ENCODE measurements around the gene FLG2. TPM values are rescaled to one million over a fixed set of nuclear protein-coding genes. Genes with fewer than 3 reads are reported as not detected.

Gene FLG2
- total RNA-seq = not detected in 2 replicates
- not detected in 2 replicates for polyA plus RNA-seq
- polyA plus RNA-seq (2012) = not detected in 2 replicates
- not detected in 2 replicates for polyA minus RNA-seq (ENCODE audit: low replicate concordance)

GRCh38 chr1:152359906-152360305, at the start of gene FLG2:
FLG2 (minus strand) TSS chr1:152360006; CDS start chr1:152358884, 1,122 bp downstream.
- TF ChIP-seq CTCF (conservative IDR thresholded peaks at IDR 0.05 in 1 of 2, IDR thresholded peaks at IDR 0.05 in 1 of 2; ENCODE audit: low read depth in 1 of 2, low read length in 2 of 2) (no peak), EZH2 (IDR thresholded peaks at IDR 0.05; ENCODE audit: low read length, missing control alignments) (no peak)
- Histone ChIP-seq H3K36me3 (ENCODE audit: control insufficient read depth, insufficient read depth, low read length) (no peaks in the 10 kb centered on the region), H3K4me3 (replicated peaks in 1 of 4; ENCODE audit: control extremely low read depth in 1 of 4, insufficient read depth in 1 of 4, low read depth in 3 of 4, low read length in 4 of 4) (no peak within 1 kb of the TSS), H3K4me2 (ENCODE audit: extremely low read depth, insufficient read depth, low read length) (no peak within 1 kb of the TSS), H3K27ac (ENCODE audit: insufficient read depth, low read length) (no peak within 1 kb of the TSS), H4K20me1 (ENCODE audit: control insufficient read depth, extremely low read depth, insufficient read depth, low read length) (no peaks in the 10 kb centered on the region), H3K9me3 (ENCODE audit: control insufficient read depth, insufficient read depth, low read depth, low read length) (no peaks in the 10 kb centered on the region), H3K4me1 (ENCODE audit: control insufficient read depth, extremely low read depth, insufficient read depth, low read length) (no peaks in the 10 kb centered on the region), H3K79me2 (ENCODE audit: control insufficient read depth, insufficient read depth, low read length) (no peaks in the 10 kb centered on the region), H3K27me3 (ENCODE audit: control insufficient read depth, insufficient read depth, low read length) (no peaks in the 10 kb centered on the region), H2AFZ (ENCODE audit: low read length) (no peak within 1 kb of the TSS), H3K9ac (ENCODE audit: insufficient read depth, low read length) (no peak within 1 kb of the TSS)
- DNase-seq (ENCODE audit: low read depth in 2 of 2) = no peak

GRCh38 chr1:152408664-152409063, 48.9 kb upstream of the FLG2 start:
- Histone ChIP-seq H2AFZ (ENCODE audit: low read length) (no peak overlapping the region), H3K27ac (ENCODE audit: insufficient read depth, low read length) (no peak overlapping the region), H4K20me1 (ENCODE audit: control insufficient read depth, extremely low read depth, insufficient read depth, low read length) (no peaks in the 10 kb centered on the region), H3K79me2 (ENCODE audit: control insufficient read depth, insufficient read depth, low read length) (no peaks in the 10 kb centered on the region), H3K27me3 (ENCODE audit: control insufficient read depth, insufficient read depth, low read length) (no peaks in the 10 kb centered on the region), H3K4me1 (ENCODE audit: control insufficient read depth, extremely low read depth, insufficient read depth, low read length) (no peaks in the 10 kb centered on the region), H3K4me2 (ENCODE audit: extremely low read depth, insufficient read depth, low read length) (no peak overlapping the region), H3K36me3 (ENCODE audit: control insufficient read depth, insufficient read depth, low read length) (no peaks in the 10 kb centered on the region), H3K4me3 (replicated peaks in 1 of 4; ENCODE audit: control extremely low read depth in 1 of 4, insufficient read depth in 1 of 4, low read depth in 3 of 4, low read length in 4 of 4) (no peak overlapping the region), H3K9me3 (ENCODE audit: control insufficient read depth, insufficient read depth, low read depth, low read length) (no peaks in the 10 kb centered on the region), H3K9ac (ENCODE audit: insufficient read depth, low read length) (no peak overlapping the region)
- DNase-seq (ENCODE audit: low read depth in 2 of 2) = no peak
- TF ChIP-seq EZH2 (IDR thresholded peaks at IDR 0.05; ENCODE audit: low read length, missing control alignments) (no peak), CTCF (conservative IDR thresholded peaks at IDR 0.05 in 1 of 2, IDR thresholded peaks at IDR 0.05 in 1 of 2; ENCODE audit: low read depth in 1 of 2, low read length in 2 of 2) (no peak)

GRCh38 chr1:152398812-152399698, 39.2 kb upstream of the FLG2 start:
- H3K9me3 ChIP-seq (ENCODE audit: control insufficient read depth, insufficient read depth, low read depth, low read length) = no peaks in the 10 kb centered on the region
- H3K4me2 ChIP-seq (ENCODE audit: extremely low read depth, insufficient read depth, low read length) = no peak overlapping the region
- H3K27ac ChIP-seq (ENCODE audit: insufficient read depth, low read length) = no peak overlapping the region
- H3K4me3 ChIP-seq (replicated peaks in 1 of 4; ENCODE audit: control extremely low read depth in 1 of 4, insufficient read depth in 1 of 4, low read depth in 3 of 4, low read length in 4 of 4) = no peak overlapping the region
- H3K79me2 ChIP-seq (ENCODE audit: control insufficient read depth, insufficient read depth, low read length) = no peaks in the 10 kb centered on the region
- H2AFZ ChIP-seq (ENCODE audit: low read length) = no peak overlapping the region
- TF ChIP-seq EZH2 (IDR thresholded peaks at IDR 0.05; ENCODE audit: low read length, missing control alignments) (no peak), CTCF (conservative IDR thresholded peaks at IDR 0.05 in 1 of 2, IDR thresholded peaks at IDR 0.05 in 1 of 2; ENCODE audit: low read depth in 1 of 2, low read length in 2 of 2) (peak in 1 of 2 donors; percentile 14)
- H3K27me3 ChIP-seq (ENCODE audit: control insufficient read depth, insufficient read depth, low read length) = no peaks in the 10 kb centered on the region
- H3K9ac ChIP-seq (ENCODE audit: insufficient read depth, low read length) = no peak overlapping the region
- no peaks in the 10 kb centered on the region for H4K20me1 ChIP-seq (ENCODE audit: control insufficient read depth, extremely low read depth, insufficient read depth, low read length)
- H3K36me3 ChIP-seq (ENCODE audit: control insufficient read depth, insufficient read depth, low read length) = no peaks in the 10 kb centered on the region
- H3K4me1 ChIP-seq (ENCODE audit: control insufficient read depth, extremely low read depth, insufficient read depth, low read length) = no peaks in the 10 kb centered on the region
- DNase-seq (ENCODE audit: low read depth in 2 of 2) = peak in 1 of 2 donors; percentile 6

All from fibroblast of lung (primary cell).